Skeletal muscle tissue (tissue), 4 donors: Measurements from ENCODE around the gene MTCL1. TPM values are rescaled to one million over a fixed set of nuclear protein-coding genes. Genes with fewer than 3 reads are reported as not detected.

Experiments used
- H3K27ac ChIP-seq: one replicate; pipeline ENCODE4 v1.7.0; 2013; ENCODE audit warnings: mild to moderate bottlenecking, low read depth, low read length, inconsistent platforms
- H3K27me3 ChIP-seq, 3 donors: one replicate each; pipeline ENCODE4 v1.7.0; 2013; ENCODE audit warnings: low read length in 3 of 3; ENCODE audit not compliant: control insufficient read depth in 3 of 3, insufficient read depth in 3 of 3
- H3K36me3 ChIP-seq, 3 donors: one replicate each; pipeline ENCODE4 v1.7.0; 2013; ENCODE audit warnings: low read length in 3 of 3; ENCODE audit not compliant: control insufficient read depth in 3 of 3, insufficient read depth in 3 of 3
- H3K4me1 ChIP-seq, 3 donors: one replicate each; pipeline ENCODE4 v1.7.0; 2013; ENCODE audit warnings: low read length in 3 of 3, mild to moderate bottlenecking in 3 of 3; ENCODE audit not compliant: control insufficient read depth in 3 of 3, insufficient read depth in 3 of 3
- H3K4me3 ChIP-seq, 3 donors: one replicate each; pipeline ENCODE4 v1.7.0; 2013; ENCODE audit warnings: low read length in 3 of 3
- H3K9ac ChIP-seq, 3 donors: one replicate each; pipeline ENCODE4 v1.7.0; 2013; ENCODE audit warnings: low read length in 3 of 3, mild to moderate bottlenecking in 3 of 3, moderate library complexity in 2 of 3, low read depth in 1 of 3
- H3K9me3 ChIP-seq, 3 donors: one replicate each; pipeline ENCODE4 v1.7.0; 2013; ENCODE audit warnings: low read length in 3 of 3; ENCODE audit not compliant: control insufficient read depth in 3 of 3
- total RNA-seq: library from RNA; depleted of rRNA; stranded (reverse); fragments of >200 nt; gene quantifications from one replicate; pipeline ENCODE4 v1.2.3, GENCODE V29; 2014
- donor health status: Osteomylitis.

The MTCL1 gene
- total RNA-seq, 1 donor from 2014 or later = 12.5 TPM

- H3K9ac ChIP-seq = no peak overlapping the region
- no peak overlapping the region for H3K27ac ChIP-seq
- no peak overlapping the region for H3K4me3 ChIP-seq
- H3K4me1 ChIP-seq = peaks cover 0 to 4% (median 4%) of the 10 kb centered on the region in 3 donors
- H3K36me3 ChIP-seq = no peaks in the 10 kb centered on the region
- no peaks in the 10 kb centered on the region for H3K9me3 ChIP-seq
- H3K27me3 ChIP-seq = no peaks in the 10 kb centered on the region
Observed at GRCh38 chr18:8685914-8686216, 19.5 kb upstream of the MTCL1 start.

DNA sequence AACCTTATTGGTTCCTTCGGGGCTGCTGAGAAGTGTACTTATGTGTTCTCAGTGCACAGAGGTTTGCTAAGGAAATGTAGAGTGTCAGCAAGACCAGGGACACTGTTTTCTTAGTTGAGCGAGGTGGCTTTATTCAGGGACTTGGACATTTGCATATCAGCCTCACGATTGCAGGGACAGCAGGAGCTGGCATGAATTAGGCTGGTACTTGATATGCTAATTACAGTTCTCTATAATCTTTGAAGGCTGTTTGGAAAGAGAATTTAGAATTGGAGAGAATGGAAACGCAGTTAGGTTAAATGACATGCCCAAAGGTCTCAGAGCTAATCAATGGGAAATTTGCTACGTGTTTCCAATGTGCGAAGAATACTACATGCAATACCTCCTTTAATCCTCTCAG lies 18.7 kb upstream of the MTCL1 start:
- Histone ChIP-seq H3K27ac (no peak overlapping the region), H3K27me3 (no peaks in the 10 kb centered on the region), H3K4me3 (no peak overlapping the region), H3K9me3 (no peaks in the 10 kb centered on the region), H3K4me1 (peaks cover 0 to 4% (median 4%) of the 10 kb centered on the region in 3 donors), H3K36me3 (no peaks in the 10 kb centered on the region), H3K9ac (no peak overlapping the region)

- Histone ChIP-seq H3K4me1 (peaks cover 0 to 4% (median 4%) of the 10 kb centered on the region in 3 donors), H3K4me3 (no peak overlapping the region), H3K27ac (no peak overlapping the region), H3K27me3 (no peaks in the 10 kb centered on the region), H3K9ac (no peak overlapping the region), H3K9me3 (no peaks in the 10 kb centered on the region), H3K36me3 (no peaks in the 10 kb centered on the region)
Observed at GRCh38 chr18:8688216-8688800, 17.0 kb upstream of the MTCL1 start.

DNA sequence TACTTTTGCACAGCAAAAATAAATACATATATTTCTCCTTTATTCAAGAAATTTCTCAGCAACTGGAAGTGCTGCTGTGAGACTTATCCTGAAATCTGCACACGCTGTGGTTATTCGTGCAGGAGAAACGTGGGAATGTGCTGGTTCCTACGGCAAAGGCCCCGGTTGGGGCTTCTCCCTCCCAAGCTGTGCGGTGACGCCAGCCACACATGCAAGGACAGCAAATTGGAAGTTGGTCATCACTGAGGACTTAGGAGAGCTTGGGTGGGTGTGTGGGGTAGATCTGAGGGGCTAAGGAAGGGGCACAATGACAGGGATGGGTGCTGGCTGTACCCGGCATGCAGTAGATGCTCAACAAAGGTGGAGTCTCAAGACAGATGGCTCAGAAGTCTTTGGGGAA lies 16.5 kb upstream of the MTCL1 start:
- Histone ChIP-seq H3K9me3 (no peaks in the 10 kb centered on the region), H3K27ac (no peak overlapping the region), H3K27me3 (no peaks in the 10 kb centered on the region), H3K4me3 (no peak overlapping the region), H3K36me3 (no peaks in the 10 kb centered on the region), H3K9ac (no peak overlapping the region), H3K4me1 (peaks cover 0 to 4% (median 4%) of the 10 kb centered on the region in 3 donors)

GRCh38 chr18:8689517-8689916 lies 15.8 kb upstream of the MTCL1 start:
- H3K27ac ChIP-seq = no peak overlapping the region
- no peak overlapping the region for H3K4me3 ChIP-seq
- no peaks in the 10 kb centered on the region for H3K9me3 ChIP-seq
- H3K27me3 ChIP-seq = no peaks in the 10 kb centered on the region
- peaks cover 0 to 4% (median 4%) of the 10 kb centered on the region in 3 donors for H3K4me1 ChIP-seq
- H3K36me3 ChIP-seq = no peaks in the 10 kb centered on the region
- H3K9ac ChIP-seq = no peak overlapping the region

DNA sequence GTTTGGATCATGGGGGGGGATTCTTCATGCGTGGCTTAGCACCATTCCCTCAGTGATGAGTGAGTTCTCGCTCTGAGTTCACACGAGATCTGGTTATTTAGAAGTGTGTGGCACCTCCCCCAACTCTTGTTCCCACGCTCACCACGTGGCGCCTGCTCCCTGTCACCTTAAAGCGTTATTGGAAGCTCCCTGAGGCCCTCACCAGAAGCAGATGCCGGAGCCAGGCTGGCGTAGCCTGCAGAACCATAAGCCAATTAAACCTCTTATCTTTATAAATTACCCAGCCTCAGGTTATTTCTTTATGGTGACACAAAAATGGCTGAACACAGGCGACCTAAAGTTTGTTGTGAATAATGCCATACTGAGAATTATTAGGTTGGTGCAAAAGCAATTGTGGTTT lies 10.5 kb upstream of the MTCL1 start:
- Histone ChIP-seq H3K9me3 (no peaks in the 10 kb centered on the region), H3K4me1 (peaks cover 0 to 5% (median 0%) of the 10 kb centered on the region in 3 donors), H3K9ac (no peak overlapping the region), H3K27me3 (no peaks in the 10 kb centered on the region), H3K27ac (no peak overlapping the region), H3K36me3 (no peaks in the 10 kb centered on the region), H3K4me3 (no peak overlapping the region)

GRCh38 chr18:8695932-8696517 lies 9.3 kb upstream of the MTCL1 start:
- no peaks in the 10 kb centered on the region for H3K36me3 ChIP-seq
- H3K27me3 ChIP-seq = no peaks in the 10 kb centered on the region
- no peak overlapping the region for H3K9ac ChIP-seq
- peaks cover 0 to 6% (median 0%) of the 10 kb centered on the region in 3 donors for H3K4me1 ChIP-seq
- H3K4me3 ChIP-seq = no peak overlapping the region
- no peaks in the 10 kb centered on the region for H3K9me3 ChIP-seq
- H3K27ac ChIP-seq = no peak overlapping the region

- H3K36me3 ChIP-seq = no peaks in the 10 kb centered on the region
- H3K9ac ChIP-seq = no peak overlapping the region
- no peaks in the 10 kb centered on the region for H3K9me3 ChIP-seq
- peaks cover 0 to 6% (median 0%) of the 10 kb centered on the region in 3 donors for H3K4me1 ChIP-seq
- no peaks in the 10 kb centered on the region for H3K27me3 ChIP-seq
- no peak overlapping the region for H3K4me3 ChIP-seq
- H3K27ac ChIP-seq = no peak overlapping the region
Observed at GRCh38 chr18:8696749-8697211, 8.6 kb upstream of the MTCL1 start.

- H3K36me3 ChIP-seq = no peaks in the 10 kb centered on the region
- H3K27ac ChIP-seq = no peak overlapping the region
- H3K9me3 ChIP-seq = no peaks in the 10 kb centered on the region
- no peak overlapping the region for H3K4me3 ChIP-seq
- no peaks in the 10 kb centered on the region for H3K27me3 ChIP-seq
- peaks cover 9 to 19% (median 9%) of the 10 kb centered on the region in 3 donors for H3K4me1 ChIP-seq
- H3K9ac ChIP-seq = no peak overlapping the region
Observed at GRCh38 chr18:8699126-8699525, 6.2 kb upstream of the MTCL1 start.

- Histone ChIP-seq H3K27ac (no peak overlapping the region), H3K9me3 (no peaks in the 10 kb centered on the region), H3K4me3 (no peak overlapping the region), H3K9ac (no peak overlapping the region), H3K27me3 (no peaks in the 10 kb centered on the region), H3K36me3 (no peaks in the 10 kb centered on the region), H3K4me1 (peaks cover 14 to 24% (median 14%) of the 10 kb centered on the region in 3 donors)
Observed at GRCh38 chr18:8699948-8700347, 5.4 kb upstream of the MTCL1 start.
